HCT116 (cell line): ENCODE results near the gene KCTD15. TPM values are rescaled to one million over a fixed set of nuclear protein-coding genes. Genes with fewer than 3 reads are reported as not detected.

Experiments used
- ATAC-seq: fragments of 200-7000 bp; cut with Tn5 transposase; 2 replicates; pipeline ENCODE4 v1.9.1; 2020; ENCODE audit warnings: mild to moderate bottlenecking, moderate library complexity
- BruUV-seq: library from RNA; stranded (reverse); fragments of 400-500 nt; replicated peaks from 2 replicates; lab custom pipeline; 2021; lab: Mats Ljungman, UMichigan
- CTCF ChIA-PET: fragments of 300-600 bp; sonication (Branson Sonifier 250); formaldehyde crosslinking; loops from one replicate; lab custom pipeline; 2021; ENCODE audit warnings: antibody characterized with exemption; lab: Charles Lee
- POLR2A ChIA-PET: fragments of 300-600, 350-600 bp; sonication (Branson Sonifier 250); formaldehyde crosslinking; loops from one replicate; lab custom pipeline; 2021; ENCODE audit warnings: antibody characterized with exemption; lab: Charles Lee
- RAD21 ChIA-PET, 2 experiments: fragments of 300-600 bp; sonication (Branson Sonifier 250); formaldehyde crosslinking; loops; one replicate each; lab custom pipeline; 2023; ENCODE audit warnings: low total read pairs in 2 of 2; ENCODE audit not compliant: uncharacterized antibody in 2 of 2, unreplicated experiment in 2 of 2, low non-redundant PET in 1 of 2; lab: Charles Lee
- DNase-seq: peaks from one replicate; pipeline ENCODE4 v3.0.0-alpha.2; 2010; ENCODE audit warnings: low read depth, low spot score
- H2AFZ ChIP-seq: fragments of 200-600 bp; shearing (Covaris generic), sonication (generic); 2 replicates; pipeline ENCODE4 v1.6.1; 2017; ENCODE audit warnings: low read depth, mixed run types, mixed read lengths, antibody characterized with exemption, low read length; ENCODE audit not compliant: poor library complexity, severe bottlenecking
- H3K27ac ChIP-seq: 2 replicates; pipeline ENCODE4 v1.5.1; 2012; ENCODE audit warnings: low read depth, low read length
- H3K27me3 ChIP-seq: fragments of 200-600 bp; sonication (generic); 2 replicates; pipeline ENCODE4 v1.6.1; 2016; ENCODE audit warnings: mixed run types, low read length, mixed read lengths; ENCODE audit not compliant: insufficient read depth
- H3K36me3 ChIP-seq, 2 experiments: fragments of 200-500 bp in 1 of 2; fragments of 200-600 bp in 1 of 2; sonication (Bioruptor generic) in 1 of 2; sonication (generic) in 1 of 2; 2 replicates each; pipeline versions ENCODE4 v1.5.1 to v1.6.1; 2014 to 2016; ENCODE audit warnings: low read length in 2 of 2, inconsistent platforms in 1 of 2, mixed read lengths in 1 of 2, mixed run types in 1 of 2; ENCODE audit not compliant: insufficient read depth in 2 of 2, control insufficient read depth in 1 of 2
- H3K4me1 ChIP-seq, 2 experiments: fragments of 200-600 bp in 1 of 2; sonication (generic) in 1 of 2; 2 replicates each; pipeline versions ENCODE4 v1.5.1 to v1.6.1; 2012 to 2017; ENCODE audit warnings: low read length in 2 of 2, inconsistent platforms in 1 of 2, mild to moderate bottlenecking in 1 of 2, mixed read lengths in 1 of 2, mixed run types in 1 of 2, moderate library complexity in 1 of 2; ENCODE audit not compliant: insufficient read depth in 2 of 2, control insufficient read depth in 1 of 2
- H3K4me2 ChIP-seq: fragments of 200-600 bp; sonication (generic); 2 replicates; pipeline ENCODE4 v1.6.1; 2017; ENCODE audit warnings: mixed run types, low read length, mixed read lengths
- H3K4me3 ChIP-seq, 2 experiments: fragments of 200-600 bp in 1 of 2; sonication (generic) in 1 of 2; replicated peaks in 1 of 2; 2 replicates each; pipeline ENCODE4 v1.5.1; 2011 to 2016; ENCODE audit warnings: low read length in 2 of 2, control low read depth in 1 of 2, low read depth in 1 of 2, mild to moderate bottlenecking in 1 of 2, mixed read lengths in 1 of 2, mixed run types in 1 of 2
- H3K79me2 ChIP-seq: fragments of 200-600 bp; sonication (generic); 2 replicates; pipeline ENCODE4 v1.6.1; 2017; ENCODE audit warnings: mild to moderate bottlenecking, mixed run types, low read length, moderate library complexity, mixed read lengths; ENCODE audit not compliant: insufficient read depth
- H3K9ac ChIP-seq: fragments of 200-600 bp; sonication (generic); 2 replicates; pipeline ENCODE4 v1.6.1; 2016; ENCODE audit warnings: low read length, mixed read lengths
- H3K9me2 ChIP-seq: fragments of 200-600 bp; sonication (generic), shearing (Covaris generic); 2 replicates; pipeline ENCODE4 v1.6.1; 2017; ENCODE audit warnings: mixed run types, mild to moderate bottlenecking, moderate library complexity; ENCODE audit not compliant: insufficient read depth
- H3K9me3 ChIP-seq, 2 experiments: fragments of 200-500 bp in 1 of 2; fragments of 200-600 bp in 1 of 2; sonication (Bioruptor generic) in 1 of 2; sonication (generic) in 1 of 2; 2 replicates each; pipeline ENCODE4 v1.6.1; 2014 to 2017; ENCODE audit warnings: low read length in 2 of 2, mixed read lengths in 2 of 2, inconsistent platforms in 1 of 2, low read depth in 1 of 2, mild to moderate bottlenecking in 1 of 2, mixed run types in 1 of 2, moderate library complexity in 1 of 2; ENCODE audit not compliant: control insufficient read depth in 1 of 2, insufficient read depth in 1 of 2
- H4K20me1 ChIP-seq: fragments of 200-600 bp; sonication (generic), shearing (Covaris generic); 2 replicates; pipeline ENCODE4 v1.6.1; 2017; ENCODE audit warnings: mixed run types, mild to moderate bottlenecking, moderate library complexity; ENCODE audit not compliant: insufficient read depth
- ATF3 ChIP-seq: IDR thresholded peaks from 2 replicates; pipeline ENCODE4 v1.6.1; 2012
- CTCF ChIP-seq, 3 experiments: fragments of 200-600 bp in 1 of 3; sonication (generic) in 1 of 3; IDR thresholded peaks in 2 of 3; conservative IDR thresholded peaks in 1 of 3; 2 replicates each; pipeline ENCODE4 v1.5.1; 2012 to 2017; ENCODE audit warnings: low read depth in 2 of 3, low read length in 2 of 3, antibody characterized with exemption in 1 of 3, borderline replicate concordance in 1 of 3, control low read depth in 1 of 3, mild to moderate bottlenecking in 1 of 3, mixed read lengths in 1 of 3, mixed run types in 1 of 3, moderate library complexity in 1 of 3; ENCODE audit not compliant: insufficient read depth in 1 of 3
- ELF1 ChIP-seq: IDR thresholded peaks from 2 replicates; pipeline ENCODE4 v1.6.1; 2012; ENCODE audit warnings: low read depth, borderline replicate concordance
- MAX ChIP-seq: IDR thresholded peaks from 2 replicates; pipeline ENCODE4 v1.6.1; 2012
- SP1 ChIP-seq: IDR thresholded peaks from 2 replicates; pipeline ENCODE4 v1.6.1; 2012; ENCODE audit warnings: low read depth
- SRF ChIP-seq: IDR thresholded peaks from 2 replicates; pipeline ENCODE4 v1.6.1; 2012; ENCODE audit warnings: low read depth
- ZBTB33 ChIP-seq: IDR thresholded peaks from 2 replicates; pipeline ENCODE4 v1.6.1; 2011; ENCODE audit warnings: mild to moderate bottlenecking, low read length, moderate library complexity; ENCODE audit not compliant: insufficient replicate concordance; ENCODE audit errors: extremely low read depth
- ZFX ChIP-seq: fragments of 450-650 bp; IDR thresholded peaks from 2 replicates; pipeline ENCODE4 v1.6.1; 2017
- ZNF274 ChIP-seq: fragments of 200-500 bp; sonication (Bioruptor generic); IDR thresholded peaks from 2 replicates; pipeline ENCODE4 v1.6.1; 2014; ENCODE audit warnings: mild to moderate bottlenecking, low read depth, low read length, inconsistent platforms
- intact Hi-C: fragments of 100-400 bp; cut with micrococcal nuclease; formaldehyde crosslinking; loops from 2 replicates; pipeline ENCODE4 v1.10.0; 2022
- total RNA-seq: library from RNA; stranded (reverse); gene quantifications from one replicate; pipeline ENCODE4 v1.2.1, GENCODE V29; 2021; ENCODE audit not compliant: unreplicated experiment

The KCTD15 gene
- total RNA-seq, 1 experiment from 2014 or later, result 29.2 TPM

- TF ChIP-seq ZBTB33, result no peak
- no peak for TF ChIP-seq MAX
- TF ChIP-seq ZFX, result no peak
- no peak for TF ChIP-seq SRF
- no peak for TF ChIP-seq SP1
- no peak for TF ChIP-seq ELF1
- no peak for TF ChIP-seq ATF3
- TF ChIP-seq CTCF (IDR thresholded peaks at IDR 0.05 in 2 of 3, conservative IDR thresholded peaks at IDR 0.05 in 1 of 3; ENCODE audit: borderline replicate concordance in 1 of 3, insufficient read depth in 1 of 3, low read depth in 2 of 3, low read length in 2 of 3), result no peak
- TF ChIP-seq ZNF274, result no peak
Measured at GRCh38 chr19:33784432-33784831, 12.2 kb upstream of the KCTD15 start.

More at GRCh38 chr19:33784432-33784831, 12.2 kb upstream of the KCTD15 start:
- intact Hi-C loops, result no loop called here
- no peak for DNase-seq
- no peak for ATAC-seq
- Histone ChIP-seq H3K27me3 (no peaks in the 10 kb centered on the region), H3K4me2 (no peak overlapping the region), H3K9me3 (no peaks in the 10 kb centered on the region), H3K4me1 (no peaks in the 10 kb centered on the region), H3K36me3 (no peaks in the 10 kb centered on the region), H3K27ac (no peak overlapping the region), H3K79me2 (no peaks in the 10 kb centered on the region), H3K9ac (no peak overlapping the region), H2AFZ (no peak overlapping the region), H3K9me2 (no peaks in the 10 kb centered on the region), H3K4me3 (no peak overlapping the region), H4K20me1 (no peaks in the 10 kb centered on the region)
- ChIA-PET CTCF (no interaction called here), POLR2A (no interaction called here), RAD21 (no interaction called here)
- no TSS peak for BruUV-seq
